Vagina (tissue), 2 donors: ENCODE results near the gene SFTPD.

Experiments used
- POLR2A ChIP-seq, 2 donors: fragments of 450-650 bp; IDR thresholded peaks; one replicate each; pipeline ENCODE4 v1.6.1; 2017; ENCODE audit warnings: antibody characterized with exemption in 2 of 2, mild to moderate bottlenecking in 2 of 2, moderate library complexity in 2 of 2
- POLR2AphosphoS5 ChIP-seq, 2 donors: sonication (generic); formaldehyde crosslinking; IDR thresholded peaks; one replicate each; pipeline ENCODE4 v1.9.0; 2017; ENCODE audit warnings: antibody characterized with exemption in 2 of 2, mild to moderate bottlenecking in 2 of 2, low read depth in 1 of 2; ENCODE audit not compliant: insufficient read depth in 1 of 2
- TF ChIP-seq, protein P1 (sequence below), 3 experiments: fragments of 450-650 bp in 2 of 3; fragments of 200-600 bp in 1 of 3; sonication (generic) in 1 of 3; IDR thresholded peaks; one replicate each; pipeline ENCODE4 v1.5.1; 2017 to 2019; ENCODE audit warnings: antibody characterized with exemption in 3 of 3, mild to moderate bottlenecking in 2 of 3, moderate library complexity in 2 of 3

DNA sequence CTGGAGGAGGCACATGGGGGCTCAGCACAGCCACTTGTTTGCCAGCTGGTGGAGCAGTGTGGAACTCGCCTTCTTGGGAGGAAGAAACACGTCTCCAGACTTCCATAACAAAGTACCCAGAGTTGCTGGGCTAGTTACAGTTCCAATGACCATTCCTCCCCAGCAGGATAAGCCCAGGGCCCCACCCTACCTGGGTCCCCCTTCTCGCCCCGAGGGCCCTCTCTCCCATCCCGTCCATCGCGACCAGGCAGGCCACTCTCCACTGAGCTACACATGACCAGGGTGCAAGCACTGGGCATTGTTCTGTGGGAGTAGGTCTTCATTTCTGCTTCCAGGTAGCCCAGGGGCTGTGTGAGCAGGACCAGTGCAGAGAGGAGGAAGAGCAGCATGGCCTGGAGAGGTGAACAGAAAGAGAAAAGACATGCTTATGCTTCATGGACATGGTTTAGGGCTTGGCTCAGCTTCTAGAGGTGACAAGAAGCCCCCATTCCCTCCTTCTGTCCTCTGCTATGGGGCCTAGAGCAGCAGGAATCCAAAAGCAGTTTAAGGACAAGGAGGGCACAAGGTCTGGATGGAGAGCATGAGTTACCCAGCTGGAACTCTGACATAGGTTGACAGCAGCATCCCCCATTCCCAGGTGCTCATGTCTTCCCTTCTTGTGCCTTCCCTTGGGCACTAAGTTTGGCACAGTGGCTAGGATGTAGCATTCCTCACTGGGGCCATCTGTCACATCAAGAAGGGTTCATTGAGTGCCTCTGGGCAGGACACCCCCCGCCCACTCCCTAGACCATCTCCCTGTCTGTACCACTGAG, 2.4 kb downstream of the SFTPD start:
- TF ChIP-seq POLR2A (IDR thresholded peaks at IDR 0.05) = no peak
- TF ChIP-seq, protein P1, sequence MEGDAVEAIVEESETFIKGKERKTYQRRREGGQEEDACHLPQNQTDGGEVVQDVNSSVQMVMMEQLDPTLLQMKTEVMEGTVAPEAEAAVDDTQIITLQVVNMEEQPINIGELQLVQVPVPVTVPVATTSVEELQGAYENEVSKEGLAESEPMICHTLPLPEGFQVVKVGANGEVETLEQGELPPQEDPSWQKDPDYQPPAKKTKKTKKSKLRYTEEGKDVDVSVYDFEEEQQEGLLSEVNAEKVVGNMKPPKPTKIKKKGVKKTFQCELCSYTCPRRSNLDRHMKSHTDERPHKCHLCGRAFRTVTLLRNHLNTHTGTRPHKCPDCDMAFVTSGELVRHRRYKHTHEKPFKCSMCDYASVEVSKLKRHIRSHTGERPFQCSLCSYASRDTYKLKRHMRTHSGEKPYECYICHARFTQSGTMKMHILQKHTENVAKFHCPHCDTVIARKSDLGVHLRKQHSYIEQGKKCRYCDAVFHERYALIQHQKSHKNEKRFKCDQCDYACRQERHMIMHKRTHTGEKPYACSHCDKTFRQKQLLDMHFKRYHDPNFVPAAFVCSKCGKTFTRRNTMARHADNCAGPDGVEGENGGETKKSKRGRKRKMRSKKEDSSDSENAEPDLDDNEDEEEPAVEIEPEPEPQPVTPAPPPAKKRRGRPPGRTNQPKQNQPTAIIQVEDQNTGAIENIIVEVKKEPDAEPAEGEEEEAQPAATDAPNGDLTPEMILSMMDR (IDR thresholded peaks at IDR 0.05) = no peak
- TF ChIP-seq POLR2AphosphoS5 (IDR thresholded peaks at IDR 0.05; ENCODE audit: insufficient read depth in 1 of 2, low read depth in 1 of 2) = no peak
